Measurements from ENCODE around the gene SLC20A1. TPM values are rescaled to one million over a fixed set of nuclear protein-coding genes. Genes with fewer than 3 reads are reported as not detected.

The SLC20A1 gene
- total RNA-seq, 1 experiment from 2014 or later: 154 TPM

GRCh38 chr2:112606547-112606946 is 39.2 kb upstream of the SLC20A1 start:
- ChIA-PET POLR2A (no interaction called here), RAD21 (ENCODE audit: low non-redundant PET in 1 of 2, low total read pairs in 2 of 2, uncharacterized antibody in 2 of 2, unreplicated experiment in 2 of 2) (no interaction called here), CTCF (interaction anchor here (1.1 kb wide), 1 partner anchor 23 kb away, joined by 3 read pairs; no protein-coding TSS in a partner anchor)
- ATAC-seq: no peak
- Histone ChIP-seq H3K4me3 (replicated peaks in 1 of 2; ENCODE audit: low read depth in 1 of 2, low read length in 2 of 2) (no peak overlapping the region), H3K4me1 (ENCODE audit: control insufficient read depth in 1 of 2, insufficient read depth in 2 of 2, low read length in 2 of 2) (0 out of 4 replicates have a peak, but pooled peaks cover 0 to 3% of the 10 kb centered on the region in 2 experiments), H3K9me3 (ENCODE audit: control insufficient read depth in 1 of 2, insufficient read depth in 1 of 2, low read depth in 1 of 2, low read length in 2 of 2) (no peaks in the 10 kb centered on the region), H3K9ac (ENCODE audit: low read length) (no peak overlapping the region), H4K20me1 (ENCODE audit: insufficient read depth) (no peaks in the 10 kb centered on the region), H3K36me3 (ENCODE audit: control insufficient read depth in 1 of 2, insufficient read depth in 2 of 2, low read length in 2 of 2) (no peaks in the 10 kb centered on the region), H3K27ac (ENCODE audit: low read depth, low read length) (no peak overlapping the region), H3K4me2 (ENCODE audit: low read length) (no peak overlapping the region), H3K27me3 (ENCODE audit: insufficient read depth, low read length) (no peaks in the 10 kb centered on the region), H3K79me2 (ENCODE audit: insufficient read depth, low read length) (no peaks in the 10 kb centered on the region), H3K9me2 (ENCODE audit: insufficient read depth) (no peaks in the 10 kb centered on the region), H2AFZ (ENCODE audit: low read depth, low read length, poor library complexity, severe bottlenecking) (no peak overlapping the region)
- BruUV-seq (replicated peaks): no TSS peak
- no peak for DNase-seq (ENCODE audit: low read depth, low spot score)
- no peak for TF ChIP-seq EZH2phosphoT487 (IDR thresholded peaks at IDR 0.05; ENCODE audit: borderline replicate concordance)
- no peak for TF ChIP-seq EZH2 (IDR thresholded peaks at IDR 0.05)
- no peak for TF ChIP-seq MAX (IDR thresholded peaks at IDR 0.05)
- TF ChIP-seq JUND (IDR thresholded peaks at IDR 0.05): no peak
- TF ChIP-seq TCF7L2 (IDR thresholded peaks at IDR 0.05; ENCODE audit: borderline replicate concordance, extremely low read depth, insufficient read depth, insufficient read length): no peak
- TF ChIP-seq ZFX (IDR thresholded peaks at IDR 0.05): no peak
- TF ChIP-seq ZNF274 (IDR thresholded peaks at IDR 0.05; ENCODE audit: low read depth, low read length): no peak
- TF ChIP-seq SIN3A (IDR thresholded peaks at IDR 0.05; ENCODE audit: low read depth): no peak
- no peak for TF ChIP-seq ATF3 (IDR thresholded peaks at IDR 0.05)
- intact Hi-C loops (cut with micrococcal nuclease): no loop called here

GRCh38 chr2:112607680-112608438 is 37.9 kb upstream of the SLC20A1 start:
- Histone ChIP-seq H3K9me3 (ENCODE audit: control insufficient read depth in 1 of 2, insufficient read depth in 1 of 2, low read depth in 1 of 2, low read length in 2 of 2) (no peaks in the 10 kb centered on the region), H3K27me3 (ENCODE audit: insufficient read depth, low read length) (no peaks in the 10 kb centered on the region), H3K4me1 (ENCODE audit: control insufficient read depth in 1 of 2, insufficient read depth in 2 of 2, low read length in 2 of 2) (0 out of 4 replicates have a peak, but pooled peaks cover 0 to 3% of the 10 kb centered on the region in 2 experiments), H3K9ac (ENCODE audit: low read length) (no peak overlapping the region), H3K4me2 (ENCODE audit: low read length) (no peak overlapping the region), H3K9me2 (ENCODE audit: insufficient read depth) (no peaks in the 10 kb centered on the region), H2AFZ (ENCODE audit: low read depth, low read length, poor library complexity, severe bottlenecking) (no peak overlapping the region), H3K4me3 (replicated peaks in 1 of 2; ENCODE audit: low read depth in 1 of 2, low read length in 2 of 2) (no peak overlapping the region), H4K20me1 (ENCODE audit: insufficient read depth) (no peaks in the 10 kb centered on the region), H3K27ac (ENCODE audit: low read depth, low read length) (no peak overlapping the region), H3K79me2 (ENCODE audit: insufficient read depth, low read length) (no peaks in the 10 kb centered on the region), H3K36me3 (ENCODE audit: control insufficient read depth in 1 of 2, insufficient read depth in 2 of 2, low read length in 2 of 2) (no peaks in the 10 kb centered on the region)
- CTCF ChIA-PET: interaction anchor here (0.8 to 1.1 kb wide), 2 partner anchors 19 to 21 kb away, joined by 3 to 4 read pairs; no protein-coding TSS in a partner anchor
- ATAC-seq (no peak), DNase-seq (ENCODE audit: low read depth, low spot score) (no peak)
- intact Hi-C loops (cut with micrococcal nuclease): no loop called here
- POLR2A ChIA-PET: interaction anchor here (1.1 kb wide), 1 partner anchor 23 kb away, joined by 4 read pairs; no protein-coding TSS in a partner anchor
- RAD21 ChIA-PET (ENCODE audit: low non-redundant PET in 1 of 2, low total read pairs in 2 of 2, uncharacterized antibody in 2 of 2, unreplicated experiment in 2 of 2): no interaction called here
- no TSS peak for BruUV-seq (replicated peaks)
- no peak for TF ChIP-seq CBX3 (IDR thresholded peaks at IDR 0.05; ENCODE audit: low read depth)
- no peak for TF ChIP-seq JUND (IDR thresholded peaks at IDR 0.05)
- TF ChIP-seq ZFX (IDR thresholded peaks at IDR 0.05): no peak
- TF ChIP-seq ZNF274 (IDR thresholded peaks at IDR 0.05; ENCODE audit: low read depth, low read length): no peak
- no peak for TF ChIP-seq ELF1 (IDR thresholded peaks at IDR 0.05; ENCODE audit: borderline replicate concordance, low read depth)
- TF ChIP-seq MAX (IDR thresholded peaks at IDR 0.05): no peak
- TF ChIP-seq SP1 (IDR thresholded peaks at IDR 0.05; ENCODE audit: low read depth): no peak
- no peak for TF ChIP-seq POLR2A (IDR thresholded peaks at IDR 0.05; ENCODE audit: borderline replicate concordance, extremely low read depth, insufficient read depth, insufficient read length)
- TF ChIP-seq POLR2AphosphoS5 (IDR thresholded peaks at IDR 0.05; ENCODE audit: low read depth, low read length): no peak
- no peak for TF ChIP-seq TCF7L2 (IDR thresholded peaks at IDR 0.05; ENCODE audit: borderline replicate concordance, extremely low read depth, insufficient read depth, insufficient read length)
- no peak for TF ChIP-seq FOSL1 (IDR thresholded peaks at IDR 0.05; ENCODE audit: low read depth)
- TF ChIP-seq REST (IDR thresholded peaks at IDR 0.05; ENCODE audit: low read depth): no peak
